ENCODE data around the gene NDUFAB1. TPM values are rescaled to one million over a fixed set of nuclear protein-coding genes. Genes with fewer than 3 reads are reported as not detected.

The NDUFAB1 gene
- total RNA-seq, 4 donors from 2014 or later = 68.0 to 110 (median 83.3) TPM

GRCh38 chr16:23571895-23572294, 24.2 kb downstream of the NDUFAB1 start:
- no peaks in the 10 kb centered on the region for H3K27me3 ChIP-seq
- H3K9me3 ChIP-seq = no peaks in the 10 kb centered on the region
- H3K4me1 ChIP-seq = no peaks in the 10 kb centered on the region
- no peak for TF ChIP-seq CTCF (IDR thresholded peaks at IDR 0.05)
- no peak for TF ChIP-seq POLR2A (IDR thresholded peaks at IDR 0.05)
- intact Hi-C loops (cut with DNase I) = no loop called here
- WGBS, 2 donors = 91 to 94% methylated on average over 5 of the region's 5 CpGs
- H3K4me3 ChIP-seq = no peak overlapping the region
- H3K27ac ChIP-seq = no peak overlapping the region
- no peak for DNase-seq
- peaks cover 9 to 99% (median 27%) of the 10 kb centered on the region in 3 donors for H3K36me3 ChIP-seq

DNA sequence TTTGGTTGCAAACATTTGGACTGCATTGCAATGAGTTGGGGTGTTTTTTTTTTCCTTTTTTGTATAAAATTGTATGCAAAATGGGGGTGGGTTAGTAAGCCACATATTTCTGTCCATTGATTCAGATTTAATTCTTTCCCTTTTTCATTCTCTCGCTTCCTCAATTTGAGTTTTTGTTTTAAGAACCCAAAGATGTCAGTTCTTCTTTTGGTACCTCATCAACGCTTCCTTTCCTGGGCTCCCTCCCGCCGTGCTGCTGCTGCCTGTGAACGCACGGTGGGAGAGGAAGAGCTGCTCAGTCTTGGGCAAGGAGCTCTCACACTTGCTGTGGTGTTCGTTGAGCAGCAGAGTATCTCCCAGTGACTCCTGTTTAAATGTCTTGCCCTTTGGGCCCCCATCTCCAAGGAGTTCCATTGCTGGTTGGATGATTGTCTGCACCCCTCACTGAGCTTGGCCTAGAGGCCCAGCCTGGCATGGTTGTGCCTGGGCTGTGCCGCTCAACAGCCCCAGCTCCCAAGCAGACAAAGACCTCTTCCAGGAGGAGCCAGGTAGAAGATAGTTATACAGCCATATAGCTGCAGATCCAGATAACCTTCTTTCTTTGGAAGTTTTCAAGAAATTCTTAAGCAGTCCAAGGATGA, 25.0 kb downstream of the NDUFAB1 start:
- Histone ChIP-seq H3K4me1 (no peaks in the 10 kb centered on the region), H3K27ac (no peak overlapping the region), H3K36me3 (peaks cover 15 to 100% (median 30%) of the 10 kb centered on the region in 3 donors), H3K27me3 (no peaks in the 10 kb centered on the region), H3K4me3 (no peak overlapping the region), H3K9me3 (no peaks in the 10 kb centered on the region)
- TF ChIP-seq POLR2A (IDR thresholded peaks at IDR 0.05) (no peak), CTCF (IDR thresholded peaks at IDR 0.05) (no peak)
- WGBS, 2 donors = 72 to 84% methylated on average over 7 to 8 of the region's 8 CpGs
- no peak for DNase-seq
- intact Hi-C loops (cut with DNase I) = no loop called here

DNA sequence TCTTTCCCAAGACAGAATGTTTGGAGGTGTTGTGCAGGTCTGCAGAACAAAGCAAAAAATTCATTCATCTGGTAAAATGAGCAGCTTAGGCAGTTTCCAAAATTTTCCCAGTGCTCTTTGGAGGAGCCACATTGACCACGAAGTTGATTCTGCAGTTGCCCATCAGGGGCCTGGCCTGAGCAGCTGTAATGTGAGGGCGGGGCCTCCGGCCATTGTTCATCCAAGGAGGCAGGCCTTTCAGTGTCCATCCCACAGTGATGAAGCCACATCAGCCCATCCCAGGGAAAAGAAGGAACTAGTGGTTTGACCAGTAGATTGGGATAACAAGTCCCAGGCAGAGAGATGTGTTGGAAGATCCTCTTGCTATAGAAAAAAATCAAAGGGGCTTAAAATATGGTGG, 28.5 kb downstream of the NDUFAB1 start:
- WGBS, 2 donors = 83% methylated on average over 1 of the region's 3 CpGs; no CpG with 5 or more reads in 1 of the 2 donors
- no peak overlapping the region for H3K27ac ChIP-seq
- no peak for DNase-seq
- intact Hi-C loops (cut with DNase I) = no loop called here
- peaks cover 34 to 100% (median 47%) of the 10 kb centered on the region in 3 donors for H3K36me3 ChIP-seq
- no peak overlapping the region for H3K4me3 ChIP-seq
- TF ChIP-seq POLR2A (IDR thresholded peaks at IDR 0.05) = no peak
- TF ChIP-seq CTCF (IDR thresholded peaks at IDR 0.05) = no peak
- H3K27me3 ChIP-seq = no peaks in the 10 kb centered on the region
- no peaks in the 10 kb centered on the region for H3K9me3 ChIP-seq
- H3K4me1 ChIP-seq = no peaks in the 10 kb centered on the region

- H3K4me3 ChIP-seq = no peak overlapping the region
- 95 to 96% methylated on average over 4 to 8 of the region's 8 CpGs for WGBS, 2 donors
- no peak overlapping the region for H3K27ac ChIP-seq
- H3K36me3 ChIP-seq = peaks cover 36 to 100% (median 52%) of the 10 kb centered on the region in 3 donors
- TF ChIP-seq CTCF (IDR thresholded peaks at IDR 0.05) = no peak
- TF ChIP-seq POLR2A (IDR thresholded peaks at IDR 0.05) = no peak
- no peaks in the 10 kb centered on the region for H3K9me3 ChIP-seq
- intact Hi-C loops (cut with DNase I) = no loop called here
- no peaks in the 10 kb centered on the region for H3K4me1 ChIP-seq
- DNase-seq = no peak
- H3K27me3 ChIP-seq = no peaks in the 10 kb centered on the region
Observed at GRCh38 chr16:23566724-23567123, 29.4 kb downstream of the NDUFAB1 start.

DNA sequence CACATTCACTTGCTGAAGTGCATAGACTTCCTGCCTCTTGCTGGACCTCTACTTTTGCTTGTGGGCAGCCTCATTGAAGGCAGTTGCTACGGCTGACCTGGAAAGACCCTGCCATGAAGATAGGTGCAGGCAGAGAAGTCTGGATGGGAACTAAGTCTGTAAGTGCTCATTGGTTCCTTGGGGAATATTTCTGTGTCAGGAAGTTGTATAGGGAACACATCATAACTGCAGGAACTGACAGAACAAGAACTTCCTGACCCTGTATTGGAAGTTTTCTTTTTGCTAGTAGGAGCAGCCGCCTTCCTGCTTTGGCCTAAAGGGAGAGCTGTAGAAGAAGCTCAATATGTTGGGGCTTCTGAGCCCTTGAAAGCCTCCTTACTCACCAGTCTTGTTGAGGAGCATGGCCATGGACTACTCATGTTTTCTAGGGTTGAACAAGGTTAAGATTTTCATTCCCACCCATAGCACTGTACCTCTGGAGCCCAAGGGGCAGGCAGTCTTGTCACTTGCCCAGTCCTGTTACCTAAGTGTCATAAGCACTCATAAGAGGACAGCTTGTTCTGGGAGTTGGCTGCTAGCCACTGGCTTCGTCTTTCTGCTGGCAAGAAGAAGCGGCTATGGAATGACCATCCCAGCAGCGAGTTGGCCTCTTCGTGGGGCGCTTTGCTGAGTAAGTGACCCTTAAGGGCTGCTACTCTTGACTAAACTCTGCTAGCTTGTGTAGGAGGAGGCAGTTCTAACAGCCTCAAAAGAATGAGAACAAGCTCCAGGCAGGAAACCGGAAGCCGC, 31.3 kb downstream of the NDUFAB1 start:
- no peak for TF ChIP-seq POLR2A (IDR thresholded peaks at IDR 0.05)
- no peak for TF ChIP-seq CTCF (IDR thresholded peaks at IDR 0.05)
- no peak overlapping the region for H3K4me3 ChIP-seq
- no peaks in the 10 kb centered on the region for H3K9me3 ChIP-seq
- peaks cover 36 to 100% (median 42%) of the 10 kb centered on the region in 3 donors for H3K36me3 ChIP-seq
- intact Hi-C loops (cut with DNase I) = no loop called here
- no peak for DNase-seq
- H3K4me1 ChIP-seq = peaks cover 0 to 19% (median 0%) of the 10 kb centered on the region in 3 donors
- H3K27ac ChIP-seq = no peak overlapping the region
- no peaks in the 10 kb centered on the region for H3K27me3 ChIP-seq
- WGBS, 2 donors = 93 to 100% methylated on average over 4 to 8 of the region's 9 CpGs
